Cardiac fibroblast (primary cell): ENCODE measurements around the gene OR11A1.

Experiments
- DNase-seq, 2 donors: peaks; one replicate each; pipeline versions ENCODE4 v3.0.0 to v3.0.0-alpha.2; 2010; ENCODE audit warnings: low read depth in 2 of 2
- H3K4me3 ChIP-seq, 2 donors: replicated peaks in 1 of 2; 1 replicate in 1 of 2; 2 replicates in 1 of 2; pipeline ENCODE4 v1.5.1; 2011; ENCODE audit warnings: low read depth in 2 of 2, low read length in 2 of 2, mild to moderate bottlenecking in 2 of 2, moderate library complexity in 1 of 2
- CTCF ChIP-seq: IDR thresholded peaks from one replicate; pipeline ENCODE4 v1.5.1; 2011; ENCODE audit warnings: low read depth, mild to moderate bottlenecking, low read length, inconsistent platforms

Gene OR11A1

DNA sequence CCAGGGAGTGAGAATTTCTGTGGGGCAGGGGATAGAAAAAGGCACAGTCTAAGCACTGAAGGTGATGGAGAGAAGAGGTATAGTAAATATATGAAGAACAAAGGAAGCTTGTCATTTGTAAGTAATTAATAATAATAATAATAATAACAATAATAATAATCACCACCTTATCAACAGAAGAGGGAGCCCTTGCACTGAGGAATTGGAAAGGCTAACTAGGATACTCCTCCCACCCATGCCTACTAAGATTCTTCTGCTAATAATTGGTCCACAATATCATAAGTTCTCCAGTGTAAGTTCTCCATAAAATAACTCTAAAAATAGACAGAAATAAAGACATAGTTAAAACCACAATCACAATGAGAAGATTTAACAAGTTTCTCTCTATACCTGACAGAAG is 80.9 kb downstream of the OR11A1 start:
- DNase-seq: peak in 1 of 2 donors; percentile 35
- no peak for TF ChIP-seq CTCF
- no peak overlapping the region for H3K4me3 ChIP-seq
